Esophagus squamous epithelium (tissue), 4 donors: Measurements from ENCODE around the gene TLCD2.

Experiments used
- CTCF ChIP-seq, 6 experiments: fragments of 450-650 bp in 4 of 6; fragments of 200-600 bp in 2 of 6; sonication (generic) in 2 of 6; IDR thresholded peaks; one replicate each; pipeline ENCODE4 v1.5.1; 2016 to 2019; ENCODE audit warnings: antibody characterized with exemption in 6 of 6, mild to moderate bottlenecking in 4 of 6, moderate library complexity in 4 of 6
- POLR2A ChIP-seq, 4 donors: fragments of 450-650 bp; IDR thresholded peaks; one replicate each; pipeline ENCODE4 v1.6.1; 2017; ENCODE audit warnings: antibody characterized with exemption in 4 of 4, mild to moderate bottlenecking in 4 of 4, moderate library complexity in 3 of 4

DNA sequence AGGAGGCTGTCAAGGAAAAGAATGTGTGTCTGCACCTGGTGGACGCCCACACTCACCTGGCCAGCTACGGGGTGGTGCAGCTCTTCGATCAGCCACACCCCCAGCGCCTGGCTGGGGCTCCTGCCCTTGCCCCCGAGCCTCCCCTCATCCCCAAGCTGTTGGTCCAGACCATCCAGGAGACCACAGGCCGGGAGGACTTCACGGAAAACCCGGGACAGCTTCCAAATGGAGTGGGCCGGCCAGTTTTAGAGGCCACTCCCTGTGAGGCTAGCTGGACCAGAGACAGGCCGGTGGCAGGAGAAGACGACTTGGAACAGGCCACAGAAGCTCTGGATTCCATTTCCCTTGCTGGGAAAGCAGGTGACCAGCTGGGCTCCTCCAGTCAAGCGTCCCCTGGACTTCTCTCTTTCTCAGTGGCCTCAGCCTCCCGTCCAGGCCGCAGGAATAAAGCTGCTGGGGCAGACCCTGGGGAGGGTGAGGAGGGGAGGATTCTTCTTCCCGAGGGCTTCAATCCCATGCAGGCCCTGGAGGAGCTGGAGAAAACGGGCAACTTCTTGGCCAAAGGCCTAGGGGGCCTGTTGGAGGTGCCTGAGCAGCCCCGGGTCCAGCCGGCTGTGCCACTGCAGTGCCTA, 16.6 kb upstream of the TLCD2 start:
- TF ChIP-seq CTCF (IDR thresholded peaks at IDR 0.05) (no peak), POLR2A (IDR thresholded peaks at IDR 0.05) (no peak)
